Endothelial cell of umbilical vein (primary cell): Measurements from ENCODE around the gene EGLN1. TPM values are rescaled to one million over a fixed set of nuclear protein-coding genes. Genes with fewer than 3 reads are reported as not detected.

Experiments
- BruUV-seq: library from RNA; stranded (reverse); fragments of 400-500 nt; replicated peaks from 2 replicates; lab custom pipeline; 2021; lab: Mats Ljungman, UMichigan
- CTCF ChIA-PET: fragments of 300-600, 350-600 bp; sonication (Branson Sonifier 250); formaldehyde crosslinking; loops from one replicate; lab custom pipeline; 2021; ENCODE audit warnings: antibody characterized with exemption, inconsistent platforms; lab: Charles Lee
- POLR2A ChIA-PET: fragments of 300-600, 350-600 bp; sonication (Branson Sonifier 250); formaldehyde crosslinking; loops from one replicate; lab custom pipeline; 2021; ENCODE audit warnings: antibody characterized with exemption, inconsistent platforms; lab: Charles Lee
- DNase-seq: peaks from one replicate; pipeline ENCODE4 v3.0.0-alpha.2; 2011; ENCODE audit warnings: low read depth, low spot score
- FAIRE-seq: peaks from 2 replicates; lab custom pipeline; 2011; peaks lifted over from hg19 to GRCh38; lab: Jason Lieb, UNC
- H2AFZ ChIP-seq: 2 replicates; pipeline ENCODE4 v1.6.0; 2012; ENCODE audit warnings: low read depth, low read length, control low read depth, inconsistent platforms
- H3K27ac ChIP-seq: 2 replicates; pipeline ENCODE4 v1.5.1; 2011; ENCODE audit warnings: low read depth, mild to moderate bottlenecking, control low read depth, low read length, moderate library complexity; ENCODE audit not compliant: insufficient read depth
- H3K27me3 ChIP-seq, 2 experiments: 2 replicates each; pipeline versions ENCODE4 v1.6.0 to v1.6.1; 2011; ENCODE audit warnings: low read length in 2 of 2, mixed read lengths in 1 of 2; ENCODE audit not compliant: control insufficient read depth in 2 of 2, insufficient read depth in 2 of 2
- H3K36me3 ChIP-seq, 2 experiments: 2 replicates in 1 of 2; 3 replicates in 1 of 2; pipeline ENCODE4 v1.5.1; 2011; ENCODE audit warnings: low read length in 2 of 2, mild to moderate bottlenecking in 1 of 2, moderate library complexity in 1 of 2; ENCODE audit not compliant: control insufficient read depth in 2 of 2, insufficient read depth in 2 of 2; ENCODE audit errors: extremely low read depth in 1 of 2
- H3K4me1 ChIP-seq: 3 replicates; pipeline ENCODE4 v1.5.1; 2011; ENCODE audit warnings: mild to moderate bottlenecking, low read length; ENCODE audit not compliant: control insufficient read depth, insufficient read depth; ENCODE audit errors: extremely low read depth
- H3K4me2 ChIP-seq: 2 replicates; pipeline ENCODE4 v1.6.1; 2011; ENCODE audit warnings: low read length, control low read depth, mixed read lengths; ENCODE audit not compliant: insufficient read depth
- H3K4me3 ChIP-seq, 3 experiments: fragments of 200-600 bp in 1 of 3; sonication (generic), shearing (Covaris generic) in 1 of 3; replicated peaks in 1 of 3; 2 replicates each; pipeline ENCODE4 v1.5.1; 2011 to 2016; ENCODE audit warnings: control low read depth in 3 of 3, low read length in 3 of 3, mild to moderate bottlenecking in 2 of 3, inconsistent platforms in 1 of 3, low read depth in 1 of 3, moderate library complexity in 1 of 3; ENCODE audit not compliant: insufficient read depth in 1 of 3
- H3K79me2 ChIP-seq: 2 replicates; pipeline ENCODE4 v1.6.0; 2012; ENCODE audit warnings: low read length, inconsistent platforms; ENCODE audit not compliant: control insufficient read depth, insufficient read depth
- H3K9ac ChIP-seq: replicated peaks from 2 replicates; pipeline ENCODE3; 2011; ENCODE audit warnings: low read length, control low read depth; ENCODE audit not compliant: insufficient read depth; ENCODE audit errors: extremely low read depth
- H3K9me1 ChIP-seq: replicated peaks from 3 replicates; pipeline ENCODE4 v1.6.0; 2011; ENCODE audit warnings: mild to moderate bottlenecking, low read length; ENCODE audit not compliant: control insufficient read depth, insufficient read depth; ENCODE audit errors: extremely low read depth
- H3K9me3 ChIP-seq: replicated peaks from 2 replicates; pipeline ENCODE4 v1.5.1; 2012; ENCODE audit warnings: low read length, inconsistent platforms; ENCODE audit not compliant: control insufficient read depth, insufficient read depth
- H4K20me1 ChIP-seq: replicated peaks from 2 replicates; pipeline ENCODE3; 2011; ENCODE audit warnings: mild to moderate bottlenecking, low read length; ENCODE audit not compliant: control insufficient read depth, insufficient read depth; ENCODE audit errors: extremely low read depth
- CTCF ChIP-seq, 2 donors: IDR thresholded peaks; 1 replicate in 1 of 2; 2 replicates in 1 of 2; pipeline ENCODE4 v1.5.1; 2011; ENCODE audit warnings: low read length in 2 of 2, mild to moderate bottlenecking in 2 of 2, moderate library complexity in 2 of 2, control low read depth in 1 of 2, inconsistent platforms in 1 of 2, low read depth in 1 of 2; ENCODE audit not compliant: insufficient read depth in 1 of 2; ENCODE audit errors: extremely low read depth in 1 of 2
- EZH2 ChIP-seq: IDR thresholded peaks from 2 replicates; pipeline ENCODE4 v1.6.1; 2012; ENCODE audit warnings: borderline replicate concordance, low read depth, mild to moderate bottlenecking, moderate library complexity, low read length, inconsistent platforms; ENCODE audit not compliant: severe bottlenecking
- FOS ChIP-seq: IDR thresholded peaks from 2 replicates; pipeline ENCODE4 v1.6.1; 2011; ENCODE audit warnings: mild to moderate bottlenecking, low read length, moderate library complexity, borderline replicate concordance; ENCODE audit not compliant: insufficient read depth
- GATA2 ChIP-seq: IDR thresholded peaks from 2 replicates; pipeline ENCODE4 v1.7.0; 2011; ENCODE audit warnings: low read depth, mild to moderate bottlenecking, moderate library complexity, mixed read lengths, low read length; ENCODE audit not compliant: insufficient read length, insufficient read depth
- JUN ChIP-seq: IDR thresholded peaks from 2 replicates; pipeline ENCODE4 v1.6.1; 2011; ENCODE audit warnings: borderline replicate concordance, low read depth; ENCODE audit not compliant: insufficient read length, insufficient read depth
- MAX ChIP-seq: IDR thresholded peaks from 2 replicates; pipeline ENCODE4 v1.6.1; 2011; ENCODE audit not compliant: insufficient read depth, insufficient read length
- MYC ChIP-seq: IDR thresholded peaks from one replicate; pipeline ENCODE4 v1.6.1; 2011; ENCODE audit warnings: mild to moderate bottlenecking, low read depth, low read length
- POLR2A ChIP-seq: IDR thresholded peaks from 2 replicates; pipeline ENCODE4 v1.6.1; 2012; ENCODE audit warnings: low read depth, mild to moderate bottlenecking, control low read depth, low read length
- POLR2AphosphoS5 ChIP-seq: IDR thresholded peaks from 2 replicates; pipeline ENCODE4 v1.6.1; 2012; ENCODE audit warnings: low read depth, mild to moderate bottlenecking, control low read depth, low read length, moderate library complexity; ENCODE audit not compliant: insufficient read depth
- dilution Hi-C: fragments of 300-500 bp; cut with MboI; formaldehyde crosslinking; loops from one replicate; pipeline ENCODE4 v1.15.0; 2019; ENCODE audit warnings: low sequenced_read_pairs; ENCODE audit not compliant: extremely low pct_ligation_motif_present
- intact Hi-C: fragments of 100-400 bp; cut with micrococcal nuclease; formaldehyde crosslinking; loops from one replicate; pipeline ENCODE4 v1.10.0; 2022
- polyA plus RNA-seq, 4 experiments: library from polyadenylated mRNA; depleted of rRNA in 3 of 4; stranded (reverse) in 3 of 4; unstranded in 1 of 4; fragments of >200 nt; gene quantifications; 2 replicates each; pipeline versions ENCODE4 v1.2.1 to v1.2.3, GENCODE V29; 2011 to 2012; ENCODE audit warnings: missing spikeins in 1 of 4
- total RNA-seq: library from RNA; stranded (reverse); gene quantifications from 2 replicates; pipeline ENCODE4 v1.2.3, GENCODE V29; 2021

Gene EGLN1
- total and polyA plus RNA-seq, 2 donors (not counting 3 experiments of a cell fraction or from before 2014, with no cell fraction given): 13.7 to 38.1 TPM

DNA sequence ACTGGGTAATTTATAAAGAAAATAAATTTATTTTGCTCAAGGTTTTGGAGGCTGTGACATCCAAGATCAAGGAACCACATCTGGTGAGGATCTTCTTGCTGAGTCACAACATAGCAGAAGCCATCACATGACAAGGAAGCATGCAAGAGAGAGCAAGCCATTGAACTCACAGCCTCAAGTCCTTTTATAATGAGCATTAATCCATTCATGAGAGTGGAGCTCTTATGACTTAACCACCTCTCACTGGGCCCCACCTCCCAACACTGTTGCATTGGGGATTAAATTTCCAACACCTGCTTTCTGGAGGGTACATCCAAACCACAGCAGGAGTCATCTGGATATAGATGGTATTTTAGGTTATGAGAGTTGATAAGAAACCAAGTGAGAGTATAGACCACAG lies 20.6 kb upstream of the EGLN1 start:
- Histone ChIP-seq H3K9me1 (no peaks in the 10 kb centered on the region), H2AFZ (no peak overlapping the region), H3K27me3 (peaks cover 5 to 7% of the 10 kb centered on the region in 2 experiments), H3K9me3 (no peaks in the 10 kb centered on the region), H3K36me3 (no peaks in the 10 kb centered on the region), H3K9ac (no peak overlapping the region), H3K79me2 (no peaks in the 10 kb centered on the region), H3K4me2 (no peak overlapping the region), H4K20me1 (no peaks in the 10 kb centered on the region), H3K4me1 (no peaks in the 10 kb centered on the region), H3K27ac (no peak overlapping the region), H3K4me3 (no peak overlapping the region)
- dilution Hi-C loops: no loop called here
- ChIA-PET POLR2A (no interaction called here), CTCF (no interaction called here)
- BruUV-seq: no TSS peak
- intact Hi-C loops: no loop called here
- TF ChIP-seq EZH2 (no peak), CTCF (IDR thresholded peaks at IDR 0.05; ENCODE audit: extremely low read depth in 1 of 2, insufficient read depth in 1 of 2, low read depth in 1 of 2, low read length in 2 of 2) (no peak), GATA2 (no peak), POLR2A (no peak), JUN (no peak), MAX (no peak), MYC (no peak), FOS (no peak), POLR2AphosphoS5 (no peak)
- no peak for DNase-seq
- no peak for FAIRE-seq
